GM21786 (cell line): Measurements from ENCODE around the gene BAIAP2L2.

Experiments used
- ATAC-seq: cut with Tn5 transposase; IDR thresholded peaks from one replicate; pipeline ENCODE4 v1.9.1; 2021; ENCODE audit not compliant: unreplicated experiment

Gene BAIAP2L2

GRCh38 chr22:38069372-38070249, 40.9 kb downstream of the BAIAP2L2 start:
- ATAC-seq: no peak

GRCh38 chr22:38068641-38069371, 41.7 kb downstream of the BAIAP2L2 start:
- no peak for ATAC-seq

- ATAC-seq: no peak
Measured at GRCh38 chr22:38067761-38068360, 42.6 kb downstream of the BAIAP2L2 start.

- ATAC-seq: no peak
Measured at GRCh38 chr22:38067028-38067415, 43.5 kb downstream of the BAIAP2L2 start.

DNA sequence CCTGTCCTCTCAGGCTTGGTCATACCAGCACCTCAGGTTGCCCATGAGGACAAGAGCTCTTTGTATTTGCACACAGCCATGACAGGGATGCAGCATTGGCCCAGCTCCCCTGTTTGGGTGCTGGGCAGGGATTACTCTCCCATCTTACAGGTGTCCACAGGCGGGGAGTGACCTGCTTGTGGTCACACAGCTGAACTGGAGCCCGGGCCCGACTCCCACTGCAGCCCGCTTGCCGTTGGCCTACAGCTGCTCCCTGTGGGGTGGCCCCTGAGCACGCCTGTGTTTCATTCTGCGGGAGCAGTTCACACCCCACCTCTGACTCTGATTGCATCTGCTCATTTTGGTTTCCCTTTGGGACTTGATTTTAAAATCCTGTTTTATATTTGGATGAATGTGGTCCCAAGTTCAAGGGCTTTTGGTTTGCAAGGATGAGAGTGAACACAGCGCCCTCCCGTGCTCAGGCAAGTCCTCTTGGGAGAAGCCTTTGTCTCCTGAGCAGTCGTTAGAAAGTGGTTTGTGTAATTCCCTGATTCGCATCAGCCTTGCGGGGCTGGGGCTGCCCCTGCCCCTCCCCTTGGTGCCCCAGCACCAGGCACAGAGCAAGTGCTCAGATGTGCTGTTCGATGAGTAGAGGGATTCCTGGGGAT, 44.0 kb downstream of the BAIAP2L2 start:
- no peak for ATAC-seq

- ATAC-seq: no peak
Measured at GRCh38 chr22:38065539-38065938, 44.9 kb downstream of the BAIAP2L2 start.

- ATAC-seq: no peak
Measured at GRCh38 chr22:38062791-38063190, 47.7 kb downstream of the BAIAP2L2 start.

DNA sequence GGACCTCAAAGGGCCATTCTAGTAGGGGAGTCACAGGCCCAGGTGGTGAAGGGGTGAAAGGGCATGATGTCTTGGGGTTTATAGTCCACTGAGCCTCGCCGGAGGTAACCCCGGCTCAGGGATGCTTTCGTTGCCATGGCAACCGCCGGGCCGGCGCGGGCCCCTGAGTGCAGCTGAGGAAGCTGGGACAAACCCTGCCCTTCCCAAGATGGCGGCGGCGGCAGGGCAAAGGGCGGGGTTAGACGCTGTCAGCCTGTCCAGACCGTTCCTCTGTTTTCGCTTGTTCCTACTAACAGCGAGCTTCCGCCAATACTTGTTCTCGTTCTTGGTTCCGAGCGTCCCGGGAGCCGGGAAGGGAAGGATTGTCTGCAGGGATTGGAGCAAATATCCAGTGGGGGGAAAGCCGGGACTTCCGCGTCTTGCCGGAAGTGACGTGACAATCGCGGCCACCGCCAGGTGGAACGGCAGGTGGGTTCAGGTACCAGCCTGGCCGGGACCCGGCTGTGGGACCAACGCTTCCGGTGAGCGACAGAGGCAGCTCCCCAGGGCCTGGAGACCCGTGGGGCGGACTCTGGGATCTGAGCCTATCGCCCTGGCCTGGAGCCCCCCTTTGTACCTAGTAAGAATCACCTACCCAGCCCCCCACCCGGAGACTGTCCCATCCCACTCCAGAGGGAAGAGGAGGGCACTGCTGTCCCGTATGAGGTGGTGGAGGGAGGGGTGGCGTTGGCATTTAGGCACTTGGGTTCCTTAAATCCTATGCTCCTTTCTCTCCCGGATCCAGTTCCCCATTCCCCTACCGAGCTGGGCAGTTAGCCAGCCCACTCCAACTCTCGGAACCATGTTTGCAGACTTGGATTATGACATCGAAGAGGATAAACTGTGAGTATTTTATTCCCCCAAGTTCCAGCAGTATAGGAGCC, 53.3 kb downstream of the BAIAP2L2 start, which contains the start of gene PICK1:
PICK1 (plus strand) TSS at position 436 of the 923 bp plus-strand sequence; CDS start at position 842, 406 bp downstream.
- ATAC-seq: no peak

GRCh38 chr22:38051900-38052862, 58.3 kb downstream of the BAIAP2L2 start:
- ATAC-seq: no peak

GRCh38 chr22:38051261-38051660, 59.2 kb downstream of the BAIAP2L2 start:
- ATAC-seq: no peak

DNA sequence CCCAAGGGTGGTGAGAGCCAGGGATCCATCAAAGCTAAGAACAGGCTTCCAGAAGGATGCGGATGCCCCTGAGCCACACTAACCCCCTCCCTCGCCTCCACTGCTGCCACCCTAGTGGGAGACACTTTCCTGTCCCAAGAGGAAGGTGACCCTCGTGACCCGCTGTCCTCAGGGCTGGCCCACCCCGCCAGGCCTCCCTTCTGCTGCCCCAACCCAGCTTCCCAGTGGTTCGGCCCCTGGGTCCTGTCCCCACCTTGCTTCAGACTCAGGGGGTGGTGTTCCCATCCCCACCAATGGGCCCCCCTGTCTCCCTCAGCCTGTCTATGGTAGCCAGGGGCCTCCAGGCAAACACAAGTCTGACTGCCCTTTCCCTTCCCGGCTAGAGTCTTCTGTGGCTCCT, 59.8 kb downstream of the BAIAP2L2 start:
- no peak for ATAC-seq

DNA sequence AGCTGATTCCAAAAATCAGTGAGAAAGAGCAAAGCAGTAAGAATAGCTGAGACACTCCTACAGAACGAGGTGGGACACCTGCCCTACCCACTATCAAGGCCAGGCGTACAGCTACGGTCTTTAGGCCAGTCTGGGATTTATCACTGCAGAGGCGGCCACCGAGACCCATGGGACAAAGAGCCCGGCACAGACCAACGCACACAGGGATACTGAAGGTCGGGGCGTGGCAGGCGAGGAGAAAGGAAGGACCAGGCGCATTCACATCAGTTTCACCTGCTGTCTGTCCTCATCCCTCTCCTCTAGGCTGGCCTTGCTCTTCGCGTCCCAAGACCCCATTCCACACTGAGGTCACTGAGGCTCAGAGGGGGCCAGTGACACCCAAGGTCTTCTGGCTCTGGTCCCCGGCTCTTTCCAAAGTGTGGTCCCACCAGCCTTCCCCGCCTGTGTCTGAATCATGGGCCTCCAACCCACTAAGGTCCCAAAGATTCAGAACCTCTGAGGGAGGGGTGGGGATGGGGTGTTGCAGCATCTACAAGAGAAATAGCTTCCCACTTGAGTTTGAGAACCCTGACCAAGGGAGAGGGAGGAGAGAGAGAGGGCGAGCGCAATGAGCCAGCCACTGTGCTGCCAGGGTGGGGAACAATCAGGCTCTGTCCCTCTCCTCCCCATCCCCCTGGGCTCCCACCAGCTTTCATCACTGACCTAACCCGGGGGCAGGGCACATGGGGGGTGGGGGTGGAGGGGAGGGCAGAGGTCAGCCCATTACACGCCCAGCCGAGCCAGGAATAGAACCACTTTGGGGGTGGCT, 60.5 kb downstream of the BAIAP2L2 start:
- no peak for ATAC-seq

DNA sequence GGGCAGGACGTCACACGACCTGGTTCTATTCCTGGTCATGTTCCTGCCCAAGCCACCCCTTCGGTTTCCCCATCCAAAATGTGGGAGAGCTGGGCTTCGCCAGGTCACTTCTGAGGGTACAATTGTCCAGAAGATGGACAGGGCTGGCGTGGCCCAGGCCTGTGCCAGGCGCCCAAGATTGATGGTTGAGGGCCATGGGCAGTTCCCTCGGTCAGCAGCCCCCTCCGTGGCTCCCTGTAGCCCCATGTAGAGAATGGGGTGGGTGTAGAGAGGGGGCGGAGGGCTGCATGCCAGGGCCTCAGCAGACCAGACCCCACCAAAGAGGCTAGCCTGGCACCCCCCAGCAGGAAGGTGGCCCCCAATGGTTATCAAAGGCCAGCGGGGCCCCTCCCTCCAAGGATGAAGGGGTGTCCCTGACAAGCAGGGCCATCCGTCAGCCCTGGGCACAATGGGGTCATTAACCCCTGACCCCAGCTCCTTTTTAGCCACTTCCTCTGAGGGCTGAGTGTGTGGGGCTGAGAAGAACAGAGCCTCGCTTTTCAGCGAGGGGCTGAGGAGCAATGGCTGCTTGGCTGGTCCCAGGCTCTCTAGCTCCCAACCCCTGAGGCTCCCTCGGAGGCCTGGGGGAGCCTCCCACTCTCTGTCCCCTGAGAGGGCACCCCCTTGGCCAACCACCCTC, 64.3 kb downstream of the BAIAP2L2 start:
- no peak for ATAC-seq

GRCh38 chr22:38043151-38044039, 67.1 kb downstream of the BAIAP2L2 start:
- ATAC-seq: no peak

GRCh38 chr22:38042488-38042790, 68.0 kb downstream of the BAIAP2L2 start:
- no peak for ATAC-seq

DNA sequence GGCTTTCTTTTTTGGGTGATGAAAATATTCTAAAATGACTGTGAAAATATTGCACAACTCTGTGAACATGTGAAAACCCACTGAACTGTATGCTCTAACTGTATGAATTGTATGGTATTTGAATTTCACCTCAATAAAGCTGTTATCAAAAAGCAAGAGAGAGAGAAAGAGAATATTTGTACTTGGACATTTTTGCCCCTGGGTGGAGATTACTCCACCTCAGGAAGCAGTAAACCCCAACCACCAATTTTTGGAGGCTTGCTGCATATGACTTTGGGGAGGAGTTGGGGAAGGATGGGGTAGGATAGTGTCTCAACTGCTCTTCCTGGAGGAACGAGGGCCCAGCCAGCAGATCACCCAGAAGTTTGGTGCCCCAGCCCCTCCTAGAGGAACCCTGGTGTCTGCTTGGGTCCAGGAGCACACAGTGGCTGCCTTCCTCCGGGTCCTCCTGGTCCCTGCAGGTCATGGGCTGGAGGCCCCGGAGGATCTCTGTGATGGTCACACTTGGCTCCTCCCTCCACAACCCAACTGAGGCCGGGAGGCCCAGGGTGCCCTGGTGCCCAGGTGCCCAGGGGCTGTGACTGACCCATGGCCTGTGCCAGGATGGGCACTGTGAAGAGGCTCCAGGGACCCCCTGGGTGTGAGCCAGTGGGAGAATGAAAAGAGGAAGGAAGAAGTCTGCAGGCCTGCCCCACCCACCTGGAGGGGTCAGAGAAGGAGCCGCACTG, 68.6 kb downstream of the BAIAP2L2 start:
- ATAC-seq: no peak
